Endothelial cell of umbilical vein (primary cell): ENCODE results near the gene OR6K6. TPM values are rescaled to one million over a fixed set of nuclear protein-coding genes. Genes with fewer than 3 reads are reported as not detected.

Experiments
- BruUV-seq: library from RNA; stranded (reverse); fragments of 400-500 nt; replicated peaks from 2 replicates; lab custom pipeline; 2021; lab: Mats Ljungman, UMichigan
- CTCF ChIA-PET: fragments of 300-600, 350-600 bp; sonication (Branson Sonifier 250); formaldehyde crosslinking; loops from one replicate; lab custom pipeline; 2021; ENCODE audit warnings: antibody characterized with exemption, inconsistent platforms; lab: Charles Lee
- POLR2A ChIA-PET: fragments of 300-600, 350-600 bp; sonication (Branson Sonifier 250); formaldehyde crosslinking; loops from one replicate; lab custom pipeline; 2021; ENCODE audit warnings: antibody characterized with exemption, inconsistent platforms; lab: Charles Lee
- DNase-seq: peaks from one replicate; pipeline ENCODE4 v3.0.0-alpha.2; 2011; ENCODE audit warnings: low read depth, low spot score
- FAIRE-seq: peaks from 2 replicates; lab custom pipeline; 2011; peaks lifted over from hg19 to GRCh38; lab: Jason Lieb, UNC
- H2AFZ ChIP-seq: 2 replicates; pipeline ENCODE4 v1.6.0; 2012; ENCODE audit warnings: low read depth, low read length, control low read depth, inconsistent platforms
- H3K27ac ChIP-seq: 2 replicates; pipeline ENCODE4 v1.5.1; 2011; ENCODE audit warnings: low read depth, mild to moderate bottlenecking, control low read depth, low read length, moderate library complexity; ENCODE audit not compliant: insufficient read depth
- H3K27me3 ChIP-seq, 2 experiments: 2 replicates each; pipeline versions ENCODE4 v1.6.0 to v1.6.1; 2011; ENCODE audit warnings: low read length in 2 of 2, mixed read lengths in 1 of 2; ENCODE audit not compliant: control insufficient read depth in 2 of 2, insufficient read depth in 2 of 2
- H3K36me3 ChIP-seq, 2 experiments: 2 replicates in 1 of 2; 3 replicates in 1 of 2; pipeline ENCODE4 v1.5.1; 2011; ENCODE audit warnings: low read length in 2 of 2, mild to moderate bottlenecking in 1 of 2, moderate library complexity in 1 of 2; ENCODE audit not compliant: control insufficient read depth in 2 of 2, insufficient read depth in 2 of 2; ENCODE audit errors: extremely low read depth in 1 of 2
- H3K4me1 ChIP-seq: 3 replicates; pipeline ENCODE4 v1.5.1; 2011; ENCODE audit warnings: mild to moderate bottlenecking, low read length; ENCODE audit not compliant: control insufficient read depth, insufficient read depth; ENCODE audit errors: extremely low read depth
- H3K4me2 ChIP-seq: 2 replicates; pipeline ENCODE4 v1.6.1; 2011; ENCODE audit warnings: low read length, control low read depth, mixed read lengths; ENCODE audit not compliant: insufficient read depth
- H3K4me3 ChIP-seq, 3 experiments: fragments of 200-600 bp in 1 of 3; sonication (generic), shearing (Covaris generic) in 1 of 3; replicated peaks in 1 of 3; 2 replicates each; pipeline ENCODE4 v1.5.1; 2011 to 2016; ENCODE audit warnings: control low read depth in 3 of 3, low read length in 3 of 3, mild to moderate bottlenecking in 2 of 3, inconsistent platforms in 1 of 3, low read depth in 1 of 3, moderate library complexity in 1 of 3; ENCODE audit not compliant: insufficient read depth in 1 of 3
- H3K79me2 ChIP-seq: 2 replicates; pipeline ENCODE4 v1.6.0; 2012; ENCODE audit warnings: low read length, inconsistent platforms; ENCODE audit not compliant: control insufficient read depth, insufficient read depth
- H3K9ac ChIP-seq: replicated peaks from 2 replicates; pipeline ENCODE3; 2011; ENCODE audit warnings: low read length, control low read depth; ENCODE audit not compliant: insufficient read depth; ENCODE audit errors: extremely low read depth
- H3K9me1 ChIP-seq: replicated peaks from 3 replicates; pipeline ENCODE4 v1.6.0; 2011; ENCODE audit warnings: mild to moderate bottlenecking, low read length; ENCODE audit not compliant: control insufficient read depth, insufficient read depth; ENCODE audit errors: extremely low read depth
- H3K9me3 ChIP-seq: replicated peaks from 2 replicates; pipeline ENCODE4 v1.5.1; 2012; ENCODE audit warnings: low read length, inconsistent platforms; ENCODE audit not compliant: control insufficient read depth, insufficient read depth
- H4K20me1 ChIP-seq: replicated peaks from 2 replicates; pipeline ENCODE3; 2011; ENCODE audit warnings: mild to moderate bottlenecking, low read length; ENCODE audit not compliant: control insufficient read depth, insufficient read depth; ENCODE audit errors: extremely low read depth
- FOS ChIP-seq: IDR thresholded peaks from 2 replicates; pipeline ENCODE4 v1.6.1; 2011; ENCODE audit warnings: mild to moderate bottlenecking, low read length, moderate library complexity, borderline replicate concordance; ENCODE audit not compliant: insufficient read depth
- GATA2 ChIP-seq: IDR thresholded peaks from 2 replicates; pipeline ENCODE4 v1.7.0; 2011; ENCODE audit warnings: low read depth, mild to moderate bottlenecking, moderate library complexity, mixed read lengths, low read length; ENCODE audit not compliant: insufficient read length, insufficient read depth
- JUN ChIP-seq: IDR thresholded peaks from 2 replicates; pipeline ENCODE4 v1.6.1; 2011; ENCODE audit warnings: borderline replicate concordance, low read depth; ENCODE audit not compliant: insufficient read length, insufficient read depth
- MAX ChIP-seq: IDR thresholded peaks from 2 replicates; pipeline ENCODE4 v1.6.1; 2011; ENCODE audit not compliant: insufficient read depth, insufficient read length
- POLR2A ChIP-seq: IDR thresholded peaks from 2 replicates; pipeline ENCODE4 v1.6.1; 2012; ENCODE audit warnings: low read depth, mild to moderate bottlenecking, control low read depth, low read length
- POLR2AphosphoS5 ChIP-seq: IDR thresholded peaks from 2 replicates; pipeline ENCODE4 v1.6.1; 2012; ENCODE audit warnings: low read depth, mild to moderate bottlenecking, control low read depth, low read length, moderate library complexity; ENCODE audit not compliant: insufficient read depth
- dilution Hi-C: fragments of 300-500 bp; cut with MboI; formaldehyde crosslinking; loops from one replicate; pipeline ENCODE4 v1.15.0; 2019; ENCODE audit warnings: low sequenced_read_pairs; ENCODE audit not compliant: extremely low pct_ligation_motif_present
- intact Hi-C: fragments of 100-400 bp; cut with micrococcal nuclease; formaldehyde crosslinking; loops from one replicate; pipeline ENCODE4 v1.10.0; 2022
- polyA plus RNA-seq, 4 experiments: library from polyadenylated mRNA; depleted of rRNA in 3 of 4; stranded (reverse) in 3 of 4; unstranded in 1 of 4; fragments of >200 nt; gene quantifications; 2 replicates each; pipeline versions ENCODE4 v1.2.1 to v1.2.3, GENCODE V29; 2011 to 2012; ENCODE audit warnings: missing spikeins in 1 of 4
- total RNA-seq: library from RNA; stranded (reverse); gene quantifications from 2 replicates; pipeline ENCODE4 v1.2.3, GENCODE V29; 2021
- TF ChIP-seq, protein P1 (sequence below), 2 donors: IDR thresholded peaks; 1 replicate in 1 of 2; 2 replicates in 1 of 2; pipeline ENCODE4 v1.5.1; 2011; ENCODE audit warnings: low read length in 2 of 2, mild to moderate bottlenecking in 2 of 2, moderate library complexity in 2 of 2, control low read depth in 1 of 2, inconsistent platforms in 1 of 2, low read depth in 1 of 2; ENCODE audit not compliant: insufficient read depth in 1 of 2; ENCODE audit errors: extremely low read depth in 1 of 2

The OR6K6 gene
- total and polyA plus RNA-seq, 2 donors (not counting 3 experiments of a cell fraction or from before 2014, with no cell fraction given) = not detected

- no peaks in the 10 kb centered on the region for H3K9me1 ChIP-seq
- H3K4me1 ChIP-seq = no peaks in the 10 kb centered on the region
- no peak overlapping the region for H3K27ac ChIP-seq
- CTCF ChIA-PET = interaction anchor here (1.0 kb wide), 1 partner anchor 26 kb away, joined by 3 read pairs; no protein-coding TSS in a partner anchor
- no peak overlapping the region for H2AFZ ChIP-seq
- no peak for FAIRE-seq
- H3K9me3 ChIP-seq = no peaks in the 10 kb centered on the region
- no peaks in the 10 kb centered on the region for H3K27me3 ChIP-seq
- POLR2A ChIA-PET = no interaction called here
- H3K9ac ChIP-seq = no peak overlapping the region
- no peak for DNase-seq
- H3K36me3 ChIP-seq = no peaks in the 10 kb centered on the region
- no peak overlapping the region for H3K4me3 ChIP-seq
- BruUV-seq = no TSS peak
- intact Hi-C loops (no loop called here), dilution Hi-C loops (no loop called here)
- no peaks in the 10 kb centered on the region for H3K79me2 ChIP-seq
- no peak overlapping the region for H3K4me2 ChIP-seq
- no peak for TF ChIP-seq POLR2A
- TF ChIP-seq, protein P1, sequence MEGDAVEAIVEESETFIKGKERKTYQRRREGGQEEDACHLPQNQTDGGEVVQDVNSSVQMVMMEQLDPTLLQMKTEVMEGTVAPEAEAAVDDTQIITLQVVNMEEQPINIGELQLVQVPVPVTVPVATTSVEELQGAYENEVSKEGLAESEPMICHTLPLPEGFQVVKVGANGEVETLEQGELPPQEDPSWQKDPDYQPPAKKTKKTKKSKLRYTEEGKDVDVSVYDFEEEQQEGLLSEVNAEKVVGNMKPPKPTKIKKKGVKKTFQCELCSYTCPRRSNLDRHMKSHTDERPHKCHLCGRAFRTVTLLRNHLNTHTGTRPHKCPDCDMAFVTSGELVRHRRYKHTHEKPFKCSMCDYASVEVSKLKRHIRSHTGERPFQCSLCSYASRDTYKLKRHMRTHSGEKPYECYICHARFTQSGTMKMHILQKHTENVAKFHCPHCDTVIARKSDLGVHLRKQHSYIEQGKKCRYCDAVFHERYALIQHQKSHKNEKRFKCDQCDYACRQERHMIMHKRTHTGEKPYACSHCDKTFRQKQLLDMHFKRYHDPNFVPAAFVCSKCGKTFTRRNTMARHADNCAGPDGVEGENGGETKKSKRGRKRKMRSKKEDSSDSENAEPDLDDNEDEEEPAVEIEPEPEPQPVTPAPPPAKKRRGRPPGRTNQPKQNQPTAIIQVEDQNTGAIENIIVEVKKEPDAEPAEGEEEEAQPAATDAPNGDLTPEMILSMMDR (IDR thresholded peaks at IDR 0.05; ENCODE audit: extremely low read depth in 1 of 2, insufficient read depth in 1 of 2, low read depth in 1 of 2, low read length in 2 of 2) = no peak
- no peak for TF ChIP-seq FOS
- no peak for TF ChIP-seq MAX
- no peak for TF ChIP-seq GATA2
- TF ChIP-seq JUN = no peak
- TF ChIP-seq POLR2AphosphoS5 = no peak
- no peaks in the 10 kb centered on the region for H4K20me1 ChIP-seq
These were observed 30.1 kb upstream of the OR6K6 start for GRCh38 chr1:158724442-158724841.
